ENCODE measurements around the gene BCO2.

BCO2 gene

DNA sequence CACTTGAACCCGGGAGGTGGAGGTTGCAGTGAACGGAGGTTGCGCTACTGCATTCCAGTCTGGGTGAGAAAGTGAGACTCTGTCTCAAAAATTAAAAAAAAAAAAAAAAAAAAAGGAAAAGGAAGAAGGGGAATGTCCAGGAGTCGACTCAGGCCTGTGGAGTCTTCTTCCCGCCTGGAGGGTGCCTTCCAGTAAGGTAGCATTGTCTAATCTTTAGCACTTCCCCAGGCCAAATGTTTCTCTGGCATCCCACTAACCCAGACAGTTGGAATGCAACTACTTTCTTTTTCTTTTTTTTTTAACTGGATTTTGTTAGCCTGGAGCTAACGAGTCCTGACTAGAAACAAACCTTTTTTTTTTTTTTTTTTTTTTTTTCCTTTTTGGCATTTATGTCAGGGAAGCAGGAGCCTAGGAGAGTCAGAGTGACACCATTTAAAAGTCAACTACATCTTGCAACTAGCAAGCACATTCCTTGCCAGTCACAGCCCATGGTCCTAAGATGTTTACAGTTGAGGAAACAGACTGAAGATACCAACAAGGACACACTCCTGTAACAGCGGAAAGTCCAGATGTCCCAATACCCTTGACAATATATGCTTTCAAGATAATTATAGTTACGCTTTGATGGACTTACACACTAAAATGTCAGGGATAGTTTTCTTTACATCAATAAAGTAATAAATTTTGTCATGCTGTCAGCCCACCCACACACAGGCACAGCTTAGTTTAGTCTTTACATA lies 74.7 kb downstream of the BCO2 start:
- no peak for DNase-seq (ENCODE audit: low read depth)

GRCh38 chr11:112253605-112254242 lies 78.4 kb downstream of the BCO2 start:
- no peak for DNase-seq (ENCODE audit: low read depth)

- peak; percentile 92 for DNase-seq (ENCODE audit: low read depth)
These were observed 79.9 kb downstream of the BCO2 start for GRCh38 chr11:112255067-112255720.

DNA sequence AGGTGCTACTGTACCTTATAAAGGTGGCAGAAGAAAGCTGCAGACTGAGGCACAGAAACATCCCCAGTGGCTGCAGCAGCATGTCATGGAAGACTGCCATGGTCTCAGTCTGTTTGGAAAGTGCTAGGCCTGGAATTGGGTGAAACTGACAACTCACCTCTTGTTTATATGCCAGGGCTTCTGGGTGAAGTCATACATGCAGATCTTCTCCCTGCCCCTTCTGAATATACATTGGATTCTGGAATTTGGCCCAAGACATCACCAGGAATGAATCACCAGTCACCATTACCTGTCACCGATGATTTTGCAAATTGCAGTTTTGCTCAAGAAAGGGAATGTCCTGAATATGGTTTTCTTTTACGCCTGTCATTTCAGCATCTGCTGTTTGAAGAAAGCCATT lies 85.2 kb downstream of the BCO2 start, which contains the start of gene PLET1:
Gene PLET1 (minus strand): TSS at position 371 of the 400 bp plus-strand sequence. CDS start 271 bp downstream, at position 100.
- DNase-seq (ENCODE audit: low read depth) = no peak

- DNase-seq (ENCODE audit: low read depth) = no peak
These were observed 90.5 kb downstream of the BCO2 start for GRCh38 chr11:112265659-112266409.

DNA sequence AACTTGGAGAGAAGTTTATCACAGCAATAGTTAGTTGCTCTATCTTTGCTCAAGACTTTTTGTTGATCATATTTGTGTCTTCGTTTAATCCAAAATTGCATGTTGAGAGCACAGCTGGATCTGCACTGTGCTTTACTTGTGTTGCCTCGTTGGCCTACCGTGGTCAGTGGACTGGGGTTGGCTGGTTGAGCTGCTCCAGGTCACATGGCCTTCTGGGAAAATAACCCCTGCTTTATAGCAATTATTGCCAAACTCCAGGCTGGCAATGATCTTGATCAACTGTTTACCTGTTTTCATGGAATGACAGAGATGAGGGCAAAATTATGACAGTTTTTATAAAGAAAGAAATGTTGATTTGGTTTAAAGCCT lies 91.1 kb downstream of the BCO2 start:
- DNase-seq (ENCODE audit: low read depth) = no peak

DNA sequence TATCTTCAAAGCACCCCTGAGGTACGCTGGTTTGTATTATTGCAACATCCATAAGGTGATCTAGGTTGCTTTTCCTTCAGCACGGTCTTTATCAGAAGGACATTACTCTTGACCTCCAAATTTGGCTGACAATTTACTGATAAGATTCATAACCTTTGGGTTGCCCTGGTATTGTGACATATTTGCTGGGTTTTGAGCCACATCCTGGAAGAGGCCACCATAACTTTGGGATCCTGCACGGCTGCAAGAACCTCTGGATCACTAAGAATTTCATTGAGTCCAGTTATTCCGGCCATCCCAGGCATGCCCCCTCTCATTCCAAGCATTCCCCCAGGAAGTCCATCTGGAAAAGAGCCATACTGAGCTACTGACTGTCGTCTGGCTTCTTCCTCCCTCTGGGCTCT lies 91.9 kb downstream of the BCO2 start:
- no peak for DNase-seq (ENCODE audit: low read depth)

DNA sequence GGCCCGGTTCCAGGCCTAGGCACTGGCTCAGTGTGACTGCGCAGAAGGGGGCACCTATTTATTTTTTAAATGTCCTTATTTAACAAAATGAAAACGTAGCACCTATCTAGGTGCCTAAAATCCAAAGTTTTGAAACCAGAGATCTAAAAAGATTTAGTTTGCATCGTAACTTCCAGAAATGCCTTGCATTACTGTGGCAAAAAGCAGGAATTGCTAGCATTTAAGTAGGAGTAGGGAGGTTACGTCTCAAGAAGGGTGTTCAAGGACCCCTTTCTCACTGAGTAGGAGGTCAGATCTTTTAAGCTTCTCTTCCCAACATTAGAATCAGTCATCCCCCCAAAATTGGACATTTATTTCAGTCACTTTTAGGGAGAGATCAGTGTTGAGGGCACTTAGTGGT lies 93.1 kb downstream of the BCO2 start:
- no peak for DNase-seq (ENCODE audit: low read depth)

Data from iris pigment epithelial cell (primary cell).